HUDEP-2 (cell line): ENCODE measurements around the gene CADM3.

Experiments used
- DNase-seq, 76 experiments: peaks; one replicate each; lab custom pipeline; 2025; ENCODE audit not compliant: unreplicated experiment in 76 of 76; lab: John Stamatoyannopoulos, UW

The CADM3 gene

GRCh38 chr1:159171254-159171687, at the start of gene CADM3:
Gene CADM3 (plus strand): TSS chr1:159171615. CDS start chr1:159171766, 151 bp downstream.
- no peak for DNase-seq

DNA sequence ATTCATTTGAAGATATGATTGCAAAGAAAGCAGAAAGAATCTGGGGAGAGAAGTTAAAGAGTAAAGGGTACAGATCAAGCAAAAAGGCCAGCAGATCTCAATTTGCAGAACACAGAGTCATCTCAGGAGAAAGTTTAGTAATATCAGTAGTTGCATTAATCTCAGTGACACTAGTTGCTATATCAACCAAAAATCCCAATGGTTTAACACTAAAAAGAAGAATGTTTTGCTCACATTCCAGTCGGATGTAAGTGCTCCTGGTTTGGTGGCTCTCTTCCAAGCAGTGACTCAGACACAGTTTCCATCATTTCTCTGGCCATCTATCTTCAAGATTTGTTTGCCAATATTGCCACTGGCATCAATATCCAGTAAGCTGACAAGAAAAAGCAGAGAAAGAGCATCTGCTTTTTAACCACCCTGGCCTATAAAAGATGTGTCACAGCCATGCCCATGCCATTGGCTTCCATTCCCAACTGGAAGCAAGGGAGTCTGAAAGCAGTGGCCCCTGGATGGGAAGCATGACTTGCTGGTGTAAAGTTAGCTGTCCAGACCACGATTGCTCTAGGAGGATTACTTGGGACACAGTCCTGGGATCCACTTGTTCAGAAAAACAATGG, 49.3 kb upstream of the CADM3 start:
- no peak for DNase-seq

- DNase-seq: no peak
These were observed 47.8 kb upstream of the CADM3 start for GRCh38 chr1:159123587-159123986.

GRCh38 chr1:159132271-159132881, 39.0 kb upstream of the CADM3 start:
- peak in 51 of 76 experiments; percentile 4 to 68 (median 36) for DNase-seq

- DNase-seq: no peak
These were observed 30.9 kb upstream of the CADM3 start for GRCh38 chr1:159140474-159140873.

- no peak for DNase-seq
These were observed 29.6 kb upstream of the CADM3 start for GRCh38 chr1:159141584-159142390.

- DNase-seq: no peak
These were observed 29.1 kb upstream of the CADM3 start for GRCh38 chr1:159142391-159142663.

- DNase-seq: no peak
These were observed 28.5 kb upstream of the CADM3 start for GRCh38 chr1:159142726-159143510.

DNA sequence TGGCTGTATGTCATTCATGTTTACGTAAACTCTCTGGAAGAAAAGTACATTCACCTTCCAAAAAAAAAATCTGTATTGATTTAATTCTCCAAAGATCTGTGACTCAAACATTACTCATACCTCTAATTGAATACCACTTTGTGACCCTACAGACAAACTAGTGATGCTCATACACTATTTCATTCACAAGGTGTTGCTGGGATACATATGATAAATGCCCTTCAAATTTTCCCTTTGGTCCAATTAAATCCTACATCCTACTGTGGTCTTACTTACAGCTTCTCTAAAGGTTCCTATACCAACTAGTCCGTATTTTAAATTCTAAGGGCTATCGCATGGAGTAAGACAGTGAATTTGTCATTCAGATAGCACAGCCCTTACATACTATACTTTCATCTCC, 26.8 kb upstream of the CADM3 start:
- no peak for DNase-seq

DNA sequence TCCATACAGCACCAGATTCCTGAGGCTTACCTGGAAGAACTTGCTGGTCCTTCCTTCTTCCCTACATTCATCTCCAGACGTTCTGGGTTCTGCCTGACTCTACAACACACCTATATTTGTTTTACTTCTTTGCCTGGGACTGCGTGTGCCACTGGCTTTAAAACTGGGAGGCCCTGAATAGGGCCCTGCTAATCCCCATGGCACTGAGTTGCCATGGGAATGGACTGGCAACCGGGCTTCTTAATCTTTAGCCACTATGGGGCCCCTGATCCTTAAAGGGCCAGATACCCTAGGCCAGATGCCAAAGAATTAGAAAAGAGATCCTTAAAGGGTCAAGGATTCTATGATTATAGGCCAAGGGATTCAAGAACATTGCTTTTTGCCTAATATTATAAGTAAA, 24.4 kb upstream of the CADM3 start:
- DNase-seq: no peak

GRCh38 chr1:159152031-159152430, 19.4 kb upstream of the CADM3 start:
- DNase-seq: no peak

DNA sequence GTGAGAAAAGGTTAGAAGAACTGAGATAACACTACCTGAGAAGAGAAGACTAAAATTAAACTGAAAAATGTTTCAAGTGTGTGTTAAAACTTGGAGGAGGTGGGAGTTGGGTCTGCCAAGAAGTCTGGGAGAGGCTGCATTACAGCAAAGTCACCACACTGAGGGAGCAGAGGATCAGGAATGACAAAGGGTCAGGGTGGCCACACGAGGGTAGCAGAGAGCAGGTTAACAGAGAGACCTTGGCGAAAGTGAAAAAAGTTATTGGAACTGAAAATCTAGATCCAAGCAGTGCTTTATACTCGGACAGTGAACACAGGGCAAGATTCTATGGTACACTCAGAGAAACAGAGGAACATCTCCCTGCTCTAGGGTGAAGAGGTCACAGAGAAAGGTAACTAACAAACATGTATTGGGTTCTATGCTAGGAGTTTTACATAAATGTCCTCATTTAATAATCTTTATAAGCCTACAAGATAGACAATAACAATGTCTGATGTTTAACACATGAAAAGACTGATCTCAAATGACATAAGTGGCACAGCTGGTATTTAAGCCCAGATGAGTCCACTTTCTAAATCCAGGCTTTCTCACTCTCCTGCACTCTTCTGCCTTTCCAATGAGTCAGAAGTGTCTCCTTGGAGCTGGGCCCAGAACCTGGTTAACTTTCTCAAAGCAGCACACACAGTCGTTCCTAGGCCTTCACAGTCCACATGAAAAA, 10.3 kb upstream of the CADM3 start:
- DNase-seq: peak in 68 of 76 experiments; percentile 5 to 82 (median 54)

GRCh38 chr1:159161719-159162026, 9.7 kb upstream of the CADM3 start:
- no peak for DNase-seq

DNA sequence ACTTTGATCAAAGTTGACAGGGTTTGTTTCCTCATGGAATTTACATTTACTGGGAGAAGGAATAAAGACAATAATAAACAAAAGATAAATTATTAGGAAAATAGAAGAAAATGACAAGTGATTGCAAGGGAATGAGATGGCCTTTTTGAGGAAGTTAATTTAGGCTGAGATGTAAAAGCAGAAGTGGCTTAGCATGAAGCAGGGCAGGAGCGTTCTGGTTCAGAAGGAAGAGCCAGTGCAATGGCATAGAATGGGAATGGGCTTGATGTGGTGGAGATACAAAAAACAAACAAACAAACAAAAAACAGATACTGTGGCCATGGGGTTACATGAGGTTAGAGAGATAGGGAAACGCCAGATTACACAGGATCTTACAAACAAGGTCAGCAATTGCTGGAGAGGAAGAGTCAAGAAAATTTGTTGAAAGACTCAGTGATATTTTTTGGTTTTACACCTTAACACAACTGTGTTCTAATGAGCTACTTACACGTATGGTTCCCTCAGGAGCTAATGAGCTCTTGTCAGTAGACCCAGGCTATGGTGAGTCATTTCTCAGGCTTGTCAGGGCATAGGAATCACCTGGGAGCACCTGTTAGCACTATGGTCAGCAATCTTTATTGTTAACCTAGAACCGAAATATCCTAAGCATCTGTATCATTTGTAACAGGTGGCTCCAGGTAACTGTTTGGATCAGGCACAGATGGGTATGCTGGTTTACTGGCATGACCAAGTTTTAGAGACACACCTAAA, 8.7 kb upstream of the CADM3 start:
- DNase-seq: no peak

GRCh38 chr1:159163614-159164228, 7.7 kb upstream of the CADM3 start:
- DNase-seq: no peak

GRCh38 chr1:159168043-159168442, 3.4 kb upstream of the CADM3 start:
- DNase-seq: no peak

DNA sequence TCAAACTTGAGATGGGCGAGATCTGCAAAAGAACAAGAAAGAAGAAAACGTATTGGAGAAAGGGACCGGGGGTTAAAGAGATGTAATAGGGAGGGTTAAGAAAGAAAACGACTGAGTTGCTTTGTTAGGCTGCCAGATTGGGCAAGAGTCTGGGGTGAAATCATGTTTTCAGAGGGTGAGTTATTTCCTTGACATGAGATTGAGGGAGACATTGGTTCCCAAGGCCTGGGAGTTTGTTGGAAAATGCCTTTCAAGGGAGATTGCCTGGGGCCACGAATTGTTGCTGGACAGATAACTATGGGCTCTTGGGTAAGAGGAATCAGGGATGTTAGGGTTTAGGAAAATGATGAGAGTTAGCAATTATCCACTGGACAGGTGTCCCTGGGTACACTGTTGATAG, 776 bp upstream of the CADM3 start:
- no peak for DNase-seq

GRCh38 chr1:159171688-159172501, 480 bp downstream of the CADM3 start:
- no peak for DNase-seq
